ENCODE data around the gene SEMA5A.

DNA sequence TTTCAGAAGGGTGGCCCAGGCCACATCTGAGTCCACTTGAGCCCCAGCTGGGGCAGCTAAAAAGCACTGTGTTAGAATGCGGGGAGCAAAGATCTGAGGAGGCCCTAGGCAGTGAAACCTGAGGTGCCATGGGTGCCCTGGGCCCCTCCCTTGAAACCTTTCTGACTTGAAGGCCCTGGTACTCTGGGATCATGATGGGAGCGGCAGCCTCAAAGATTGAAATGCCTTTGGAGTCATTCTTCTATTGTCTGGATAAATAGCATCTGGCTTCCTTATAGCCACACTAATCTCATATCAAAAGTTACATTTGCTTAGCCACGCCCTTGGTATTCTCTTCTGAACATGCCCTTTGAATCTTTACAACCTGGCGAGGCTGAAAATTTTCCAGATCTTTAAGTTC lies 7.7 kb upstream of the SEMA5A start:
- TF ChIP-seq, protein P1, sequence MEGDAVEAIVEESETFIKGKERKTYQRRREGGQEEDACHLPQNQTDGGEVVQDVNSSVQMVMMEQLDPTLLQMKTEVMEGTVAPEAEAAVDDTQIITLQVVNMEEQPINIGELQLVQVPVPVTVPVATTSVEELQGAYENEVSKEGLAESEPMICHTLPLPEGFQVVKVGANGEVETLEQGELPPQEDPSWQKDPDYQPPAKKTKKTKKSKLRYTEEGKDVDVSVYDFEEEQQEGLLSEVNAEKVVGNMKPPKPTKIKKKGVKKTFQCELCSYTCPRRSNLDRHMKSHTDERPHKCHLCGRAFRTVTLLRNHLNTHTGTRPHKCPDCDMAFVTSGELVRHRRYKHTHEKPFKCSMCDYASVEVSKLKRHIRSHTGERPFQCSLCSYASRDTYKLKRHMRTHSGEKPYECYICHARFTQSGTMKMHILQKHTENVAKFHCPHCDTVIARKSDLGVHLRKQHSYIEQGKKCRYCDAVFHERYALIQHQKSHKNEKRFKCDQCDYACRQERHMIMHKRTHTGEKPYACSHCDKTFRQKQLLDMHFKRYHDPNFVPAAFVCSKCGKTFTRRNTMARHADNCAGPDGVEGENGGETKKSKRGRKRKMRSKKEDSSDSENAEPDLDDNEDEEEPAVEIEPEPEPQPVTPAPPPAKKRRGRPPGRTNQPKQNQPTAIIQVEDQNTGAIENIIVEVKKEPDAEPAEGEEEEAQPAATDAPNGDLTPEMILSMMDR (IDR thresholded peaks at IDR 0.05 in 4 of 5, conservative IDR thresholded peaks at IDR 0.05 in 1 of 5): no peak
- TF ChIP-seq POLR2A (IDR thresholded peaks at IDR 0.05): no peak

Data from gastrocnemius medialis (tissue), 4 donors.